GM21786 (cell line): ENCODE results near the gene MYO1B.

ENCODE experiments used
- ATAC-seq: cut with Tn5 transposase; IDR thresholded peaks from one replicate; pipeline ENCODE4 v1.9.1; 2021; ENCODE audit not compliant: unreplicated experiment

MYO1B gene

DNA sequence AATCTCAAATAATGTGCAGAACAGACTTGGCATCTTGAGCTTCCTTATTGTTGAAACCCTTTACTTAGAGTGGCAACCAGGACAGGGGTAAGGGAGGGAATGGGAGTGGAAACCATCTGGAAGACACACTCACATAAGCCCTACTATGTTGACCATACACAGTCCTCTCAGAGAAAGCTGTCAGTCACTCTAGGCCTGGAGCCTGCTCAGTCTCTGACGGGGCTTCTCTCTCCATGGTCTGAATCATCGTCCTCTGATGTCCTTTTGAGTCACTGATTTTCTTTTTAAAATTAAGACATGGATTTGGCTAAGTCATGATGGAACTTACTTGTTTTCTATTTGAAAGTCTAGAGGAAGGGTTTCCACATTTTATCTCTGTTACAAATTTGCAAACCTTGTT, 74.0 kb downstream of the MYO1B start:
- ATAC-seq = no peak

DNA sequence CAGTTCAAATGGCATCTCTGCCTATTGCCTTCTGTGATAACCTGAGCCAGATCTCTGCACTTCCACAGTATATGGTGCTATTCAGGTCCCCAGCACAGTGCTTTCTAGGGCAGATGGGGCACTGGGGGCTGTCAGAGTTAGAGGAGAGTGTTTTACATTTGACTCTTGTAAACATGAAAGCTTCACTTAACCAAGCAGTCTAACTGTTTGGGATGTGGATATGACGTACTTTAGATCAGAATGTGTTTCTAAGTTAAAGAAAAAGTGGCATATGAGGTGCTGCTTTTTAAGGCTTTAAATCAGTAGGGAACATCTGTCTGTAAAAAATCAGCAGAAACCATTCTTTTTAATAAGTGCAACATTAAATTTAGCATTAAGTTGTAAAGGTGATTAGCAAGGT, 75.7 kb downstream of the MYO1B start:
- no peak for ATAC-seq

- peak; percentile 78 for ATAC-seq
These were observed 76.9 kb downstream of the MYO1B start for GRCh38 chr2:191321861-191322662.

DNA sequence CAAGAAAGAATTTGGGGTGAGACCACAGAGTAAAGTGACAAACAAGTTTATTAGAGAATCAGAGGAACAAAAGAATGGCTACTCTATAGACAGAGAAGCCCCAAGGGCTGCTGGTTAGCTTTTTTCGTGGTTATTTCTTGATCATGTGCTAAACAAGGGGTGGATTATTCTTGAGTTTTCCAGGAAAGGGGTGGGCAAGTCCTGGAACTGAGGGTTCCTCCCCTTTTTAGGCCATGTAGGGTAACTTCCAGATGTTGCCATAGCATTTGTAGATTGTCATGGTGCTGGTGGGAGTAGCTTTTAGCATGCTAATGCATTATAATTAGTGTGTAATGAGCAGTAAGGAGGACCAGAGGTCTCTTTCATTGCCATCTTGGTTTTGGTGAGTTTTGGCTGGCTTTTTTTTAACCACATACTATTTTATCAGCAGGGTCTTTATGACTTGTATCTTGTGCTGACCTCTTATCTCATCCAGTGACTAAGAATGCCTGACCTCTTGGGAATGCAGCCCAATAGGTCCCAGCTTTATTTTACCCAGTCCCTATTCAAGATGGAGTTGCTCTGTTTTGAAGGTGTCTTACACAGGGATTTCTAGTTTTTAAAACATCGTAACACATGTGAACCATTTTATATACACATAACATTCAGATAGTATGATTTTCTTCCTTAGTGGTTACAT, 77.8 kb downstream of the MYO1B start:
- no peak for ATAC-seq

- ATAC-seq = no peak
These were observed 80.6 kb downstream of the MYO1B start for GRCh38 chr2:191325651-191326365.

GRCh38 chr2:191327484-191327883, 82.3 kb downstream of the MYO1B start:
- no peak for ATAC-seq

GRCh38 chr2:191328150-191328809, 83.1 kb downstream of the MYO1B start:
- ATAC-seq = no peak

DNA sequence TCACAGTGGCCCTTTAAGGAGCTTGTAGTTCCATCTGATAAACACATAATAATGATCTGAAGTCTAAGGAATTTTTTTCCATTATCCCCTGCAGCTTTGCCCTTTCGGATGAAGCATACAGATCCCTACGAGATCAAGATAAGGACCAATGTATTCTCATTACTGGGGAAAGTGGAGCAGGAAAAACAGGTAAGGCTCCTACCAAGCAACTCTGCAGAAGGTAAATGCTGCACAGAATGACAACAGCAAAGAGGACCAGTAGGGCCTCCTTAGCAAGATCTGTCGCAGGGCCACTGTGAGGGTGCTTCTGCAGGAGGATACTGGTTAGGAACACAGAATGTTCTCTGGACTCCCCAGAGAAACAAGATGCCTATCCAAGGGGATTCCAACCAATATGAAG, 84.6 kb downstream of the MYO1B start:
- ATAC-seq = no peak

DNA sequence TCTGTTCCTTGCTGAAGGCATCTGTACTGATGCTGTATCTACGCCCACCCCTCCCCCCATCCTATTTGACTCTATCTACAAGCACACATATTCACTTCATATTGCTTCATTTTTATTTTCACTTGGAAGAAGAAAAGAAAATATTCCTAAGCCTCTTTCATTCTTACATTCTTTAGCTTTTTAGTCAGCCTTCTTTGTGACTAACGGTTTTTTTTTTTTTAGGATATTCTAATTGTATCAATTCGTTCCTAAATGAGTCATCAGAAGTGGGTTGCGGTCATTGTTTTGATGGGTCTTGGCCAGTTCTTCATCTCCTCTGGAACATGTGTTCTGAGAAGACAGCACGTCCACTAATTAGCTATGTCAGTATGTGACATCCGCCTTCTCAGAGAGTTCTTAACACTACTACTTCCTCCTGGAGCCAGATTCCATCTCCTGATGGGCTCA, 88.7 kb downstream of the MYO1B start:
- no peak for ATAC-seq

DNA sequence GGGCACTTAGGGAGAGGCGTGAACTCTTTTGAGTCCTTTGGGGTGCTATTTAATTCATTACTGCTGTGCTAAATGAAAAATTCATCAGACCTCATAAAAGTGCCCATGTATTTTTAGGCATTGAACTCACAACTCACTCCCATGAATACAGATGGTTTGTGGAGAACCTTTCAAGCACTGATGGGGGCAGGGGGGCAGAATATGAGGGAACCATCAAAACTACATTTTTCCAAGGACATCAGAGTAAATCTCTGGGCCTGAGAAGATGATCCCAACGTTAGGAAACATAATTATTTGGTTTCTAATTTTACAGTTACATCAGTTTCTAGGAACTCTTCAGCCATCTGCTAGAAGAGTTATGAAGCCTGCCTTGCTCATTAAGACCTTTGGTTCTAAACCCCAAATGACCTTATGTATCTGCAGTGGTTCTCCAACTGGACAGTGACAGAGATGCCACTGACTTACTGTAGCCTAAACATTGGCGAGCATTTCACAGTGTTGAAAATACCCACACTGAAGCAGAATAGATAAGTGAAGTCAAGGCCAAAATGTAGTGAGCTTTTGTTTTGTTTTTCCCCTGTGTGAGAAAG, 90.8 kb downstream of the MYO1B start:
- no peak for ATAC-seq

DNA sequence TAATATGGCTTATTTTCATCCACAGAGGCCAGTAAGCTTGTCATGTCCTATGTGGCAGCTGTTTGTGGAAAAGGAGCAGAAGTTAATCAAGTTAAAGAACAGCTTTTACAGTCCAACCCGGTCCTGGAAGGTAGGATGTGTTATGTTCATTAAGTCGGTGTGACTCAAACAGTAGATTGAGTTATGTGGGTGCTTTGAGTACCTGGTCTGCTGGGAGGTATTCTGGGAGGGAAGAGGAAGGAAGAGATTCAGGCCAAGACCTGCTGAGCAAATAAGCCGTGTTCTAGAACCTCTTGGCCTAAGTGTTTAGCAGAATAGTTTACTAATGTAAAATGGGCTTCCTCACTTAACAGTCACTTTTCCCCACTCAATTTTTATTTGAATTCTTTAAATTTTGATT, 96.2 kb downstream of the MYO1B start:
- ATAC-seq = no peak

- ATAC-seq = no peak
These were observed 98.7 kb downstream of the MYO1B start for GRCh38 chr2:191343796-191344338.

DNA sequence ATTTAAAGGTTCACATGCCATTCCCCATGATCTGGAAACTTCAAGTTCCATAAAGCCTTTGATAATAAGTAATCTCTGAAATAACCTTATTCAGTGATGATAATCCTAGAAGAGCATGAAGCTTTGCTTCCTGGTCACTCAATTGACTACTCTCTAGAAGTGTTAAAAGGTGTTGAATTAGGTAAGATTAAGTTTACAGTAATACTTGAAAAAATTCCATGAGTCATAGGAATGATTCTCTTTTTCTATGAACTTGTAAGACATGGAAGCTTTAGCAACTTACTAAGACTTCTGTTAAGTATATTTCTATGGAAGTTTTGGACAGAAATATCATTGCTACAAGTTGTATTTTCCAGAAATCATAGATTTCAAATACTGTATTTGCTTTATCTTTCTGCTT, 100.6 kb downstream of the MYO1B start:
- no peak for ATAC-seq

DNA sequence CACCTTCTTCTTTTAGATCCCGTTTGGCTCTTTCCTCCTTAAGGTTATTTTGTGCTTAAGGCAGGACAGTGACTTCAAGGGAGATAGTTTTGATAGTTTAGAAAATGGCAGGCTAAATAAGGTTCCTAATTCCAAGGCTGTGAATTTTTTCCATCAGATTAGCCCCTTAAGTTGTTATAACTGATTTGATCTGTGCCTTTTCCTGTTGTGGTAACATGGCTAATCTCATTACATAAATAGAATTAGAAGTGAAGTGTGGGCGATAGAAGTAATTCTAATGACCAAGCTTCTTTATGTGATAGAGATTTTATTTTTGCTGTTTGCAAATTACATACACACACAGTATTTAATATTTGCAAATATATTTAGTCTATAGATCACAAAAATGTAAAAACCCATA, 102.0 kb downstream of the MYO1B start:
- ATAC-seq = no peak

DNA sequence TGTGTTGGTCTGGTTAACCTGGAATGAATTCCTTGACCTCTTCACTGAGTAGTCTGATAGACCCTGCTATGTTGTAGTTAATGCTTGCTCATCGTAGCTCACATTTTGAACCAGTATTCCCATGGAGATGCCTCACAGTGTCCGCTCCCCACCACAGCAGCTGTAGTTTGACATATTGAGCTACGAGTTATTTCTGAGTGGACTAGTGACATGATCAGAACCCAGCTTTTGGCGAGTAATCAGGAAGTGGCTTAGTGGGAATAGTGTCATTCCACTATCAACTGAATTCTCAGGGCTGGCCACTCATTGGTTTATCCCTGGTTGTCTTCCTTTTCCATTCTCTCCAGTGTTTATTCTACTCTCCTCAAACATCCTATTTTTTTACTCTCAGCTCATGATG, 102.7 kb downstream of the MYO1B start:
- no peak for ATAC-seq

DNA sequence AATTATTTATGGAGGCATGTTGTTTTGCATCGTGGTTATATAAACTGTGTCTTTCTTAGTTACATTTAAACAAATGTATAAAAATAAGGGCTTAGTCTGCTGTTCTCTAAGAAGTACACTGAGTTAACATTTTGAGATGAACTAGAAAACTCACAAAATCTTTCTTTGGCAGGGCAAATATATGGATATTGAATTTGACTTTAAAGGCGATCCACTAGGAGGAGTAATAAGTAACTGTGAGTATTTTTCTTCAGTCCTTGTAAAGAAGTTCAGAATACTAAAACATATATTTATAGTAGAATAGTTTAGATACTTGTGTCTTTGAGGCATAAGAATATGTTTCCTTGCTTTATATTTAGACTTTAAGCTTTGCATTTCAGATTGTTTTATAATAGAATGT, 104.8 kb downstream of the MYO1B start:
- no peak for ATAC-seq

DNA sequence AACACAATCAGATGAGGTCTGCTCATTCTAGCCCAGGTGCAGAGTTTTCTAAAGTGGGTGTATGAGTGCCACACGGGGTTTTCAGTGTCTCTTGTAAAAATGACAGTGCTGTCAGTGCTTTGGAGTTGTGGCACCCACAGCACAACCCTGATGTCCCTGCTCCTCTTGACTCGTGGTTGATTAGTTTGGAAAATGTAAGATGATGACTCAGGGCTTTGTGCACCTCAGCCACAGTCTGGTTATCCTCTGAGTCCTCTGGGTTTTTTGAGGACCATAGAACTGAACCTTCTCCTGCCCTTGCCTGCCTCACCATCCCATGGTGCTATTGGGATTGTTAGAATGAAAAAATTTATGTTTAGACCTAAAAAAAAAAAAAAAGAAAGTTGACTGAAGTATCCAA, 105.6 kb downstream of the MYO1B start:
- no peak for ATAC-seq

GRCh38 chr2:191351298-191351697, 106.1 kb downstream of the MYO1B start:
- no peak for ATAC-seq

DNA sequence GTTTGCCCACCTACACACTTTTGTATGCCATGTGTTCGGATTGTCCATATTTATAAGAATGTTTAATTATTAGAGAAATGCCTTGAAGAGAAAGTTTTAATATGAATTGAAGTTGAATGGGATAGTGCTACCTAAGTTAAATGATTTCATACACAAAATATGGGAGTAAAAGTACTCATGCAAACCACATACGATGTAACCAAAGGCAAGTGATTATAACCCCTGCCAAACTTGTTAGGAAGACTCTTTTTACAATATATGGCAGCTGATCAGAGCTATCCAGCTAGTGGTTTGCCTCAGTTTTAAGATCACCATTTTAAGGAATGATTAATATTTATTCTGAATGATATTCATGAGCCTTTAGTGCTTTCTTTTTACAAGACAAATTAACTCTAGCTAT, 106.7 kb downstream of the MYO1B start:
- no peak for ATAC-seq

DNA sequence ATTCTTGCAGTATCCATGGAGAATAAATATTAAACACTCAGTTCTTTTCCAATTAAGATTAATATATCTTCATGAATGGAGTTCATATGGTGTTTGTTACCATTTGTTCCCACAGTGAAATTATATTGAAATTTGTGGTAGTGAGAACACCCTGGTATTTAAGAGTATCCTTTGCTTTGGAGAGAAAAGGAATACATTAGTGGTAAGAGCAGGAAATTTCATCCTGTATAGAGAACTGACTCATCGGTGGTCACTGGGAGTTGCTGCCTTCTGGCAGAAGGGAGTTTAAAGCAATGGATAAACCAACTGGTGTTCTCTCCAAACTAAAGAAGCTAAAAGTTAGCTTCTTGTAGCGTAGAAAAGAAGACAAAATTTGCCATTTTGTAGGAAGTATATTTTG, 107.3 kb downstream of the MYO1B start:
- ATAC-seq = no peak
